Neural progenitor cell (in vitro differentiated cells): ENCODE results near the gene HSP90AB1. TPM values are rescaled to one million over a fixed set of nuclear protein-coding genes. Genes with fewer than 3 reads are reported as not detected.

ENCODE experiments used
- DNase-seq: peaks from one replicate; pipeline ENCODE4 v3.0.0-alpha.2; 2016; ENCODE audit warnings: low spot score
- H2AFZ ChIP-seq: fragments of 200-600 bp; sonication (generic); replicated peaks from 2 replicates; pipeline ENCODE4 v1.6.1; 2016; ENCODE audit warnings: antibody characterized with exemption
- H3F3A ChIP-seq: fragments of 200-600 bp; sonication (generic); 2 replicates; pipeline ENCODE4 v1.6.1; 2016; ENCODE audit warnings: antibody characterized with exemption, low read depth
- H3K27ac ChIP-seq: fragments of 200-600 bp; sonication (generic); 2 replicates; pipeline ENCODE4 v1.5.1; 2016; ENCODE audit warnings: mild to moderate bottlenecking
- H3K27me3 ChIP-seq: fragments of 200-600 bp; sonication (generic); 2 replicates; pipeline ENCODE4 v1.6.1; 2016; ENCODE audit warnings: mild to moderate bottlenecking, moderate library complexity
- H3K36me3 ChIP-seq: fragments of 200-600 bp; sonication (generic); 2 replicates; pipeline ENCODE4 v1.5.1; 2016
- H3K4me1 ChIP-seq: fragments of 200-600 bp; sonication (generic); 2 replicates; pipeline ENCODE4 v1.6.1; 2016; ENCODE audit warnings: mixed run types
- H3K4me2 ChIP-seq: fragments of 200-600 bp; sonication (generic); 2 replicates; pipeline ENCODE4 v1.6.1; 2016
- H3K4me3 ChIP-seq: fragments of 200-600 bp; sonication (generic); 2 replicates; pipeline ENCODE4 v1.5.1; 2016
- H3K79me2 ChIP-seq: fragments of 200-600 bp; sonication (generic); 2 replicates; pipeline ENCODE4 v1.6.1; 2016; ENCODE audit warnings: low read depth
- H3K9ac ChIP-seq: fragments of 200-600 bp; sonication (generic); 2 replicates; pipeline ENCODE4 v1.6.1; 2016
- H3K9me3 ChIP-seq: fragments of 200-600 bp; sonication (generic); 2 replicates; pipeline ENCODE4 v1.5.1; 2016; ENCODE audit warnings: low read depth
- H4K20me1 ChIP-seq: fragments of 200-600 bp; sonication (generic); 2 replicates; pipeline ENCODE4 v1.6.1; 2016; ENCODE audit warnings: low read depth
- H3K27ac Mint-ChIP-seq: 3 replicates; pipeline ENCODE4 v1.8.0; 2021; ENCODE audit warnings: mixed read lengths
- H3K27me3 Mint-ChIP-seq: 2 replicates; pipeline ENCODE4 v1.8.0; 2022; ENCODE audit warnings: low read depth, mild to moderate bottlenecking, inconsistent platforms, moderate library complexity, mixed read lengths; ENCODE audit not compliant: insufficient read depth
- H3K36me3 Mint-ChIP-seq: 3 replicates; pipeline ENCODE4 v1.8.0; 2021; ENCODE audit warnings: mixed read lengths
- H3K4me1 Mint-ChIP-seq: 3 replicates; pipeline ENCODE4 v1.8.0; 2021; ENCODE audit warnings: mixed read lengths
- H3K4me3 Mint-ChIP-seq: 3 replicates; pipeline ENCODE4 v1.8.0; 2021; ENCODE audit warnings: mild to moderate bottlenecking, moderate library complexity, mixed read lengths
- H3K9me3 Mint-ChIP-seq: 3 replicates; pipeline ENCODE4 v1.8.0; 2020; ENCODE audit warnings: mixed read lengths
- CTCF ChIP-seq: fragments of 200-600 bp; sonication (generic); IDR thresholded peaks from 2 replicates; pipeline ENCODE4 v1.5.1; 2017; ENCODE audit warnings: antibody characterized with exemption, mild to moderate bottlenecking
- EZH2 ChIP-seq: fragments of 200-600 bp; sonication (generic); IDR thresholded peaks from 2 replicates; pipeline ENCODE4 v1.6.1; 2017; ENCODE audit warnings: antibody characterized with exemption, mild to moderate bottlenecking, moderate library complexity
- EZH2phosphoT487 ChIP-seq: fragments of 200-600 bp; sonication (generic); IDR thresholded peaks from 2 replicates; pipeline ENCODE4 v1.6.1; 2017; ENCODE audit warnings: antibody characterized with exemption
- total RNA-seq: library from RNA; depleted of rRNA; stranded (reverse); fragments of >200 nt; gene quantifications from 2 replicates; pipeline ENCODE4 v1.2.3, GENCODE V29; 2015; ENCODE audit warnings: low replicate concordance

The HSP90AB1 gene
- total RNA-seq, 1 donor from 2014 or later = 2,068 TPM

GRCh38 chr6:44203955-44204354, 42.9 kb upstream of the HSP90AB1 start:
- Mint-ChIP-seq H3K36me3 (no peaks in the 10 kb centered on the region), H3K4me3 (no peak overlapping the region), H3K4me1 (peaks cover 31% of the 10 kb centered on the region), H3K9me3 (no peaks in the 10 kb centered on the region), H3K27ac (no peak overlapping the region), H3K27me3 (peaks cover 10% of the 10 kb centered on the region)
- H3K4me2 ChIP-seq = no peak overlapping the region
- no peak for DNase-seq
- no peak overlapping the region for H3K4me3 ChIP-seq
- H3K27me3 ChIP-seq = no peaks in the 10 kb centered on the region
- H3K4me1 ChIP-seq = peaks cover 37% of the 10 kb centered on the region
- TF ChIP-seq EZH2 (no peak), EZH2phosphoT487 (no peak), CTCF (no peak)
- no peaks in the 10 kb centered on the region for H4K20me1 ChIP-seq
- no peak overlapping the region for H2AFZ ChIP-seq
- peaks cover 44% of the 10 kb centered on the region for H3F3A ChIP-seq
- no peak overlapping the region for H3K9ac ChIP-seq
- H3K27ac ChIP-seq = no peak overlapping the region
- no peaks in the 10 kb centered on the region for H3K9me3 ChIP-seq
- H3K36me3 ChIP-seq = no peaks in the 10 kb centered on the region
- no peaks in the 10 kb centered on the region for H3K79me2 ChIP-seq

GRCh38 chr6:44207966-44208365, 38.9 kb upstream of the HSP90AB1 start:
- peaks cover 8% of the 10 kb centered on the region for H3K27me3 Mint-ChIP-seq
- peak overlapping the region; percentile 12 for H3K27ac Mint-ChIP-seq
- H3K9me3 Mint-ChIP-seq = no peaks in the 10 kb centered on the region
- no peaks in the 10 kb centered on the region for H3K36me3 ChIP-seq
- H4K20me1 ChIP-seq = no peaks in the 10 kb centered on the region
- no peaks in the 10 kb centered on the region for H3K79me2 ChIP-seq
- H3K27me3 ChIP-seq = no peaks in the 10 kb centered on the region
- H3K4me3 ChIP-seq = no peak overlapping the region
- peak overlapping the region; percentile 18 for H3K4me3 Mint-ChIP-seq
- no peak overlapping the region for H3K9ac ChIP-seq
- no peak overlapping the region for H3K27ac ChIP-seq
- no peaks in the 10 kb centered on the region for H3K36me3 Mint-ChIP-seq
- H3K9me3 ChIP-seq = no peaks in the 10 kb centered on the region
- no peak for DNase-seq
- H3K4me2 ChIP-seq = no peak overlapping the region
- TF ChIP-seq CTCF = no peak
- peaks cover 34% of the 10 kb centered on the region for H3F3A ChIP-seq
- H3K4me1 ChIP-seq = peaks cover 20% of the 10 kb centered on the region
- H3K4me1 Mint-ChIP-seq = peaks cover 13% of the 10 kb centered on the region
- no peak overlapping the region for H2AFZ ChIP-seq

GRCh38 chr6:44211284-44211683, 35.6 kb upstream of the HSP90AB1 start:
- Mint-ChIP-seq H3K27me3 (peaks cover 8% of the 10 kb centered on the region), H3K4me3 (no peak overlapping the region)
- H3K79me2 ChIP-seq = no peaks in the 10 kb centered on the region

GRCh38 chr6:44214307-44214706, 32.6 kb upstream of the HSP90AB1 start:
- H3K4me3 ChIP-seq = no peak overlapping the region
- H3K4me1 ChIP-seq = peaks cover 29% of the 10 kb centered on the region
- peaks cover 21% of the 10 kb centered on the region for H3K4me1 Mint-ChIP-seq
- H2AFZ ChIP-seq = no peak overlapping the region
- TF ChIP-seq EZH2phosphoT487 = no peak
- no peak for TF ChIP-seq EZH2
- TF ChIP-seq CTCF = no peak
- H3K36me3 ChIP-seq = no peaks in the 10 kb centered on the region
- H3K36me3 Mint-ChIP-seq = no peaks in the 10 kb centered on the region
- peaks cover 14% of the 10 kb centered on the region for H3K27me3 Mint-ChIP-seq
- H3K27ac ChIP-seq = no peak overlapping the region
- no peak overlapping the region for H3K4me2 ChIP-seq
- H3K79me2 ChIP-seq = no peaks in the 10 kb centered on the region
- no peak overlapping the region for H3K4me3 Mint-ChIP-seq
- no peaks in the 10 kb centered on the region for H3K9me3 ChIP-seq
- no peaks in the 10 kb centered on the region for H4K20me1 ChIP-seq
- H3K9me3 Mint-ChIP-seq = no peaks in the 10 kb centered on the region
- peaks cover 13% of the 10 kb centered on the region for H3K27me3 ChIP-seq
- H3F3A ChIP-seq = peaks cover 34% of the 10 kb centered on the region
- H3K27ac Mint-ChIP-seq = no peak overlapping the region
- DNase-seq = no peak
- no peak overlapping the region for H3K9ac ChIP-seq

More at GRCh38 chr6:44211284-44211683, 35.6 kb upstream of the HSP90AB1 start:
- Mint-ChIP-seq H3K9me3 (no peaks in the 10 kb centered on the region), H3K27ac (no peak overlapping the region), H3K36me3 (no peaks in the 10 kb centered on the region), H3K4me1 (peaks cover 13% of the 10 kb centered on the region)
- no peak overlapping the region for H3K27ac ChIP-seq
- H3K9ac ChIP-seq = no peak overlapping the region
- no peak overlapping the region for H3K4me3 ChIP-seq
- H3F3A ChIP-seq = peaks cover 28% of the 10 kb centered on the region
- peaks cover 13% of the 10 kb centered on the region for H3K4me1 ChIP-seq
- DNase-seq = no peak
- TF ChIP-seq EZH2phosphoT487 = no peak
- no peaks in the 10 kb centered on the region for H4K20me1 ChIP-seq
- H3K9me3 ChIP-seq = no peaks in the 10 kb centered on the region
- no peaks in the 10 kb centered on the region for H3K27me3 ChIP-seq
- no peak overlapping the region for H3K4me2 ChIP-seq
- H2AFZ ChIP-seq = no peak overlapping the region
- H3K36me3 ChIP-seq = no peaks in the 10 kb centered on the region
